Left lung (tissue), 10 donors: Measurements from ENCODE around the gene TPR. TPM values are rescaled to one million over a fixed set of nuclear protein-coding genes. Genes with fewer than 3 reads are reported as not detected.

Experiments used
- ATAC-seq: fragments of 200-7000 bp; cut with Tn5 transposase; one replicate; pipeline ENCODE4 v1.9.1; 2020; ENCODE audit warnings: moderate library complexity
- DNase-seq, 4 donors: peaks; one replicate each; pipeline ENCODE4 v3.0.0-alpha.2; 2013 to 2020
- H3K27ac ChIP-seq, 2 donors: fragments of 200-600 bp; sonication (generic) in 1 of 2; one replicate each; pipeline versions ENCODE4 v1.5.0 to v1.8.0; 2020 to 2021
- H3K27me3 ChIP-seq, 2 donors: fragments of 200-600 bp; sonication (generic) in 1 of 2; one replicate each; pipeline versions ENCODE4 v1.5.0 to v1.8.0; 2020 to 2021
- H3K36me3 ChIP-seq, 2 donors: fragments of 200-600 bp; sonication (generic) in 1 of 2; one replicate each; pipeline versions ENCODE4 v1.5.0 to v1.8.0; 2020 to 2021
- H3K4me1 ChIP-seq, 2 donors: fragments of 200-600 bp; one replicate each; pipeline ENCODE4 v1.8.0; 2021
- H3K4me3 ChIP-seq, 2 donors: fragments of 200-600 bp; sonication (generic) in 1 of 2; one replicate each; pipeline versions ENCODE4 v1.5.0 to v1.8.0; 2020 to 2021; ENCODE audit warnings: mild to moderate bottlenecking in 1 of 2
- H3K9me3 ChIP-seq, 2 donors: fragments of 200-600 bp; sonication (generic) in 1 of 2; one replicate each; pipeline versions ENCODE4 v1.5.0 to v1.8.0; 2020 to 2021
- CTCF ChIP-seq, 2 donors: fragments of 200-600 bp; sonication (generic) in 1 of 2; IDR thresholded peaks; one replicate each; pipeline versions ENCODE4 v1.5.0 to v1.8.0; 2021; ENCODE audit warnings: antibody characterized with exemption in 2 of 2
- intact Hi-C, 2 donors: fragments of 100-400 bp; cut with DNase I; formaldehyde crosslinking; loops; one replicate each; pipeline versions ENCODE4 v1.11.2 to v1.14.2; 2022
- polyA plus RNA-seq, 6 donors: library from polyadenylated mRNA; unstranded; fragments of 120-200 nt; gene quantifications; one replicate each; pipeline ENCODE4 v1.2.1, GENCODE V29; 2013; ENCODE audit not compliant: insufficient read length in 6 of 6
- total RNA-seq, 2 donors: library from RNA; stranded (reverse); fragmentation: NEBNext Ultra II Directional; extraction: Animal tissue kit (Norgen Biotek cat#: 25700); gene quantifications; one replicate each; pipeline ENCODE4 v1.2.1, GENCODE V29; 2021
- donor health status: DM: no; HTN: yes; CAD: no.
- donor health status: DM: no; HTN: no; CAD: no.

The TPR gene
- total and polyA plus RNA-seq, 8 donors, result 77.7 to 138 (median 117) TPM

GRCh38 chr1:186282466-186282865 is 92.6 kb downstream of the TPR start:
- H3K27me3 ChIP-seq, result no peaks in the 10 kb centered on the region
- no peaks in the 10 kb centered on the region for H3K36me3 ChIP-seq
- no peaks in the 10 kb centered on the region for H3K4me1 ChIP-seq
- H3K9me3 ChIP-seq, result no peaks in the 10 kb centered on the region
- no peak for TF ChIP-seq CTCF (IDR thresholded peaks at IDR 0.05)
- intact Hi-C loops, result no loop called here
- no peak overlapping the region for H3K4me3 ChIP-seq
- no peak for ATAC-seq
- no peak overlapping the region for H3K27ac ChIP-seq
- DNase-seq, result no peak

GRCh38 chr1:186275822-186276221 is 99.2 kb downstream of the TPR start:
- no peaks in the 10 kb centered on the region for H3K4me1 ChIP-seq
- DNase-seq, result no peak
- H3K27ac ChIP-seq, result no peak overlapping the region
- ATAC-seq, result no peak
- intact Hi-C loops, result no loop called here
- no peaks in the 10 kb centered on the region for H3K36me3 ChIP-seq
- H3K4me3 ChIP-seq, result no peak overlapping the region
- no peaks in the 10 kb centered on the region for H3K27me3 ChIP-seq
- no peak for TF ChIP-seq CTCF (IDR thresholded peaks at IDR 0.05)
- H3K9me3 ChIP-seq, result peaks cover 0 to 2% of the 10 kb centered on the region in 2 donors

GRCh38 chr1:186272486-186272885 is 102.6 kb downstream of the TPR start:
- no peak for ATAC-seq
- no peak overlapping the region for H3K27ac ChIP-seq
- no peaks in the 10 kb centered on the region for H3K4me1 ChIP-seq
- H3K27me3 ChIP-seq, result no peaks in the 10 kb centered on the region
- H3K4me3 ChIP-seq, result no peak overlapping the region
- intact Hi-C loops, result no loop called here
- TF ChIP-seq CTCF (IDR thresholded peaks at IDR 0.05), result no peak
- H3K36me3 ChIP-seq, result no peaks in the 10 kb centered on the region
- no peak for DNase-seq
- peaks cover 0 to 2% of the 10 kb centered on the region in 2 donors for H3K9me3 ChIP-seq

- Histone ChIP-seq H3K9me3 (peaks cover 0 to 2% of the 10 kb centered on the region in 2 donors), H3K27ac (no peak overlapping the region), H3K36me3 (no peaks in the 10 kb centered on the region), H3K4me1 (no peaks in the 10 kb centered on the region), H3K27me3 (no peaks in the 10 kb centered on the region), H3K4me3 (no peak overlapping the region)
- intact Hi-C loops, result no loop called here
- DNase-seq (no peak), ATAC-seq (no peak)
- TF ChIP-seq CTCF (IDR thresholded peaks at IDR 0.05), result no peak
Observed at GRCh38 chr1:186271032-186271431, 104.0 kb downstream of the TPR start.

Other genes starting within 250 kb of the TPR start
- gene PRG4, start 79.0 kb downstream of the TPR start, total RNA-seq, result 1 to 10 TPM; 6.7 to 9.9 TPM
- gene PRG4, start 79.0 kb downstream of the TPR start, polyA plus RNA-seq, result 1 to 10 TPM in 3 of 6 donors, under 1 TPM in 3; 0.68 to 2.2 (median 1.0) TPM
- 10 to 100 TPM; 22.5 to 22.7 TPM for gene ODR4, start 585 bp upstream of the TPR start, total RNA-seq
- 10 to 100 TPM; 29.5 to 37.6 (median 33.0) TPM for gene ODR4, start 585 bp upstream of the TPR start, polyA plus RNA-seq
- not detected for gene PDC, start 85.9 kb upstream of the TPR start, total RNA-seq
- gene PDC, start 85.9 kb upstream of the TPR start, polyA plus RNA-seq, result under 1 TPM; 0.27 to 0.84 (median 0.56) TPM